HUES64 (cell line): ENCODE measurements around the gene DMD.

Source experiments
- H3K27ac ChIP-seq: 2 replicates; pipeline ENCODE4 v1.7.0; 2013; ENCODE audit warnings: low read depth, low read length, inconsistent platforms
- H3K27me3 ChIP-seq: 2 replicates; pipeline ENCODE4 v1.6.1; 2013; ENCODE audit warnings: mild to moderate bottlenecking, low read length; ENCODE audit not compliant: insufficient read depth
- H3K36me3 ChIP-seq: 2 replicates; pipeline ENCODE4 v1.6.1; 2013; ENCODE audit warnings: mild to moderate bottlenecking, low read length; ENCODE audit not compliant: insufficient read depth
- H3K4me1 ChIP-seq: 2 replicates; pipeline ENCODE4 v1.6.1; 2013; ENCODE audit warnings: mild to moderate bottlenecking, low read length, moderate library complexity; ENCODE audit not compliant: insufficient read depth
- H3K4me3 ChIP-seq: 2 replicates; pipeline ENCODE4 v1.5.1; 2013; ENCODE audit warnings: mild to moderate bottlenecking, low read length, moderate library complexity
- H3K9ac ChIP-seq: 2 replicates; pipeline ENCODE4 v1.6.1; 2013; ENCODE audit warnings: mild to moderate bottlenecking, low read depth, low read length
- H3K9me3 ChIP-seq: 2 replicates; pipeline ENCODE4 v1.6.1; 2013; ENCODE audit warnings: low read depth, low read length; ENCODE audit not compliant: insufficient read depth
- WGBS: fragments of 150-250, 120-280 bp; methylation state at CpG from one replicate; pipeline ENCODE4 v1.1.7; 2013; ENCODE audit warnings: missing lambda C conversion rate; 5-methylcytosine and 5-hydroxymethylcytosine counted together

Gene DMD

GRCh38 chrX:31240982-31241381 lies 1970.4 kb downstream of the DMD start:
- 100% methylated on average over 1 of the region's 3 CpGs for WGBS
- Histone ChIP-seq H3K4me3 (no peak overlapping the region), H3K36me3 (no peaks in the 10 kb centered on the region; the same call in 1 of the 2 replicates), H3K27me3 (no peaks in the 10 kb centered on the region), H3K9me3 (no peaks in the 10 kb centered on the region), H3K9ac (no peak overlapping the region), H3K27ac (no peak overlapping the region), H3K4me1 (peaks cover 5% of the 10 kb centered on the region)

GRCh38 chrX:31237189-31237588 lies 1974.2 kb downstream of the DMD start:
- no peaks in the 10 kb centered on the region for H3K9me3 ChIP-seq
- H3K4me3 ChIP-seq = no peak overlapping the region
- H3K27me3 ChIP-seq = no peaks in the 10 kb centered on the region; the same call in 1 of the 2 replicates
- peaks cover 36% of the 10 kb centered on the region for H3K4me1 ChIP-seq
- no peak overlapping the region for H3K27ac ChIP-seq
- H3K36me3 ChIP-seq = no peaks in the 10 kb centered on the region; the same call in 1 of the 2 replicates
- H3K9ac ChIP-seq = no peak overlapping the region
- WGBS = 83% methylated on average over 1 of the region's 1 CpG

DNA sequence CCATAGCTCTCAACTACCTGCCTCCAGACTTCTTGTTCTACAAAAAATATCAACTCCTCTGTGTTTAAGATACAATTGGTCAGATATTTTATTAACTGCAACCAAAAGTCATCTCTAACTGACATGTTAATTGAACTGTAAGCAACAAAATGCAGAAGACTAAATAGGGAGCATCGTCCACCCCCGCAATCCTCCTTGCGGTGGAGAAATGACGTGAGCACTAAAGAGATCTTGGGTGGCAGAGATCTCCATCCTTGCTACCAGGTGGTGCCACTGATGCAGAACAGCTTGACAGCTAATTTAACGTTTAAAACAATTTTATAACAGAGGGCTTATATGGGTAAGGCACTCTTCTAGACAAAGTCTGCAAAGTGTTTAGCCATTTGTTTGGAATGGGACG lies 1975.1 kb downstream of the DMD start:
- Histone ChIP-seq H3K4me1 (peaks cover 39% of the 10 kb centered on the region), H3K4me3 (no peak overlapping the region), H3K27ac (no peak overlapping the region), H3K9me3 (no peaks in the 10 kb centered on the region), H3K27me3 (no peaks in the 10 kb centered on the region; the same call in 1 of the 2 replicates), H3K36me3 (no peaks in the 10 kb centered on the region; the same call in 1 of the 2 replicates), H3K9ac (no peak overlapping the region)
- WGBS = 94% methylated on average over 5 of the region's 6 CpGs

GRCh38 chrX:31233941-31234496 lies 1977.3 kb downstream of the DMD start:
- H3K27ac ChIP-seq = peak overlapping the region; percentile 37; the same call in 1 of the 2 replicates

DNA sequence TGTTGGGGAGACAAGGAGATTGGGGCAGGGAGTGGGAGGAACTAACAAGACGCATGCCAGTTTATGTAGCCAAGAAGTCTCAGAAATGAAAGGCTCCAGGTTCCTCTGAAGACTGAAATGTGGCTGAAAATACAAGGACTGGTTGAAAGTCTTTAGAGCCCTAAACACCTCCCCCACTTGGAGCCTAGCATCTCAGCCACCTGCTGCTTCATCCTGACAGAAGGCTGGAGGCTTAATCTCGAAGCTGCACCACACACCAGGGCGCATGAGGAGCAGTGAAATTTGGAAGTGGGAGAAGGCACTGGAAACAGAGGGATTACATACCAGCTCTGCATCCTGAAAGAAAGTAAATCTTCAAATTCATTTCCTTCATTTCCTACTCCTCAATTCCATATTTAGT lies 1978.8 kb downstream of the DMD start:
- H3K9ac ChIP-seq = no peak overlapping the region
- H3K9me3 ChIP-seq = no peaks in the 10 kb centered on the region
- H3K4me3 ChIP-seq = peak overlapping the region; percentile 19; the same call in 1 of the 2 replicates
- H3K36me3 ChIP-seq = no peaks in the 10 kb centered on the region
- peaks cover 37% of the 10 kb centered on the region for H3K4me1 ChIP-seq
- 53% methylated on average over 1 of the region's 3 CpGs for WGBS
- no peak overlapping the region for H3K27ac ChIP-seq
- H3K27me3 ChIP-seq = no peaks in the 10 kb centered on the region; the same call in 1 of the 2 replicates

More at GRCh38 chrX:31233941-31234496, 1977.3 kb downstream of the DMD start:
- H3K9ac ChIP-seq = no peak overlapping the region
- H3K4me1 ChIP-seq = peaks cover 39% of the 10 kb centered on the region
- 7% methylated on average over 4 of the region's 4 CpGs for WGBS
- H3K36me3 ChIP-seq = no peaks in the 10 kb centered on the region
- no peak overlapping the region for H3K4me3 ChIP-seq
- H3K27me3 ChIP-seq = no peaks in the 10 kb centered on the region; the same call in 1 of the 2 replicates
- no peaks in the 10 kb centered on the region for H3K9me3 ChIP-seq

DNA sequence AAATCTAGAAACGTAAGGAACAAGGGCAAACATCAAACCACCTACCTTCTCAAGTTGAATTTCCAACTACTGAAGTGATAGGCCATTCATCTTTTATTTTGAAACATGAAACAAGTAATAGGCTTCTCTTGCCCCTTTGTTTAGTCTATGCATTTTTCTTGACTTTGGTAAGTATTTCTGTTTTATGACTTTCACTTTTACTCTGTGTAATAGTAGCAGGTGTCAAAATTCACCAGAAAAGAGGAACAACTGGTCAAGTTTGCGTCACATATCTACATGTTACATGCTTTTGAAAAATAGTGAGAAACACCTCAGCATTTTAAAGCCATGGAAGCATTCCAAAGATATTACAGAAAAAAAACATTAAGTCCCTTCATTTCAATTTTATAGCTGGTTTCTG lies 1982.4 kb downstream of the DMD start:
- Histone ChIP-seq H3K36me3 (no peaks in the 10 kb centered on the region), H3K27me3 (no peaks in the 10 kb centered on the region; the same call in 1 of the 2 replicates), H3K4me3 (no peak overlapping the region), H3K27ac (no peak overlapping the region), H3K9me3 (no peaks in the 10 kb centered on the region), H3K4me1 (peaks cover 20% of the 10 kb centered on the region), H3K9ac (no peak overlapping the region)
- WGBS = 80% methylated on average over 1 of the region's 2 CpGs

DNA sequence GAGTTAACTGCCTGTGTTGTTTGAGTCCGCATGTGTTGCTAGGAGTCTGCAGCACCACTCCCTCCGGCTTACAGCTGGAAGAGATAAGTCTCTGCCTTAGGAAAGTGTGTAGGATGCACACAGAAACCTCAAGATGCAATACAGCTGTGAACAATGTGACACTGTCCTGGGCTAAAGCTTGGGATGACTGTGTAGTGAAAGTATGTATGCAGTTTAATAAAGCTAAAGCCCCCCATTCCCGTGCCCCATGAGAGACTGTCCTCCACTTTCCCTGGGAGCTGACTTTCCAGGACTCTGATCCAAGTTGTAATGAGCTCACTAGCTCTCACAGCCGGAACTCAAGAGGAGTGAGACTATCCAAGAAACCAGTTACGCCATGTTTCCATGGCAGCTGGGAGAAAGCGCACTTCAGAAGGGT lies 1982.9 kb downstream of the DMD start:
- Histone ChIP-seq H3K4me3 (no peak overlapping the region), H3K27ac (no peak overlapping the region), H3K4me1 (peaks cover 16% of the 10 kb centered on the region), H3K9ac (no peak overlapping the region), H3K27me3 (no peaks in the 10 kb centered on the region; the same call in 1 of the 2 replicates), H3K36me3 (no peaks in the 10 kb centered on the region), H3K9me3 (no peaks in the 10 kb centered on the region)
- WGBS = 96% methylated on average over 6 of the region's 6 CpGs

- no peak overlapping the region for H3K27ac ChIP-seq
- no peaks in the 10 kb centered on the region for H3K27me3 ChIP-seq
- WGBS = 100% methylated on average over 1 of the region's 2 CpGs
- no peaks in the 10 kb centered on the region; the same call in 1 of the 2 replicates for H3K36me3 ChIP-seq
- no peak overlapping the region for H3K4me3 ChIP-seq
- H3K9ac ChIP-seq = no peak overlapping the region
- H3K9me3 ChIP-seq = no peaks in the 10 kb centered on the region
- H3K4me1 ChIP-seq = peaks cover 4% of the 10 kb centered on the region
These were observed 1984.1 kb downstream of the DMD start for GRCh38 chrX:31227250-31227649.

DNA sequence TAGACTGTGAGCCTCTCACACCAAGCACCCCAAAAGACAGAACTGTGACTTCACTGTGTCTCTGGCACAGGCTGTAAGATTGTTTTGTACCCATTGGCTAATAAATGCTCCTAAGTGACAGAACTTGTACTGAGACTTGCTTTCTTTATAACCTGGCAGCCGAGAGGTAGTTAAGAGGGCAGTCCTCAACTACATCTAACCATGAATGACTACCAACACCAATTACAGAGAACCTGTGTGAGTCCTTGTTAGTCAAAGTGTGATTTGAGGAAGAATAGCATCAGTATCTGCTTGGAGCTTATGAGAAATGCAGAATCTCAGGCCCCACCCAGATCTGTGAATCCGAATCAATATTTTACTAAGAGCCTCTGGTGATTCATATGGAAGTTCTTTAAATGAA lies 1985.5 kb downstream of the DMD start:
- H3K4me3 ChIP-seq = no peak overlapping the region
- H3K9me3 ChIP-seq = no peaks in the 10 kb centered on the region
- no peak overlapping the region for H3K9ac ChIP-seq
- H3K27ac ChIP-seq = no peak overlapping the region
- no peaks in the 10 kb centered on the region for H3K4me1 ChIP-seq
- WGBS = 94% methylated on average over 2 of the region's 2 CpGs
- no peaks in the 10 kb centered on the region for H3K27me3 ChIP-seq
- no peaks in the 10 kb centered on the region; the same call in 1 of the 2 replicates for H3K36me3 ChIP-seq

- Histone ChIP-seq H3K4me3 (no peak overlapping the region), H3K27me3 (no peaks in the 10 kb centered on the region), H3K4me1 (no peaks in the 10 kb centered on the region), H3K9me3 (no peaks in the 10 kb centered on the region), H3K27ac (no peak overlapping the region), H3K9ac (no peak overlapping the region), H3K36me3 (no peaks in the 10 kb centered on the region; the same call in 1 of the 2 replicates)
- 94% methylated on average over 3 of the region's 5 CpGs for WGBS
These were observed 1986.9 kb downstream of the DMD start for GRCh38 chrX:31224381-31225012.

DNA sequence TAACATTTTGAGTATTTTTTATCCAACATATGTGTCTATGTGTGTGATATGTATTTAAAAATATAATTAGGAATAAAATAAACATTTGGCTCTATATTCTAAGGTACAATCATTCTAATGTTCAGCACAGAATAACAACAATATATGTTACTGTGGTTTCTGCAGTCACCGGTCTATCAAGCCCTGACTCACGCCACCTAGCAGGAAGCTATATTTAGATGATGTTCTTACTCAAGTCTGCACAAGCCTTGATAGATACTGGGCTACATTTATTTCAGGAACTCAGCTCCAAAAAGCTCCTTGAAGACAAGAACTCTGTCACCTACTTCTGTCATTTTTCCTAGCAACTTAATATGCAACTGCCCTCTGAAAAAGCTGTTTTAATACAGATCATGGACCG lies 1987.5 kb downstream of the DMD start:
- H3K4me1 ChIP-seq = no peaks in the 10 kb centered on the region
- H3K9ac ChIP-seq = no peak overlapping the region
- H3K36me3 ChIP-seq = no peaks in the 10 kb centered on the region; the same call in 1 of the 2 replicates
- H3K9me3 ChIP-seq = no peaks in the 10 kb centered on the region
- H3K27me3 ChIP-seq = no peaks in the 10 kb centered on the region
- H3K4me3 ChIP-seq = no peak overlapping the region
- H3K27ac ChIP-seq = no peak overlapping the region
- WGBS = 95% methylated on average over 3 of the region's 3 CpGs
